GM04503 (cell line): ENCODE data around the gene LIN9.
"Not testable (repeated sequence)": the region's sequence is repeated elsewhere in the genome, so short reads cannot be mapped to it uniquely, and the experiment has no call there.

Experiments used
- DNase-seq: peaks from one replicate; pipeline ENCODE4 v3.0.0-alpha.2; 2012; ENCODE audit warnings: low read depth

LIN9 gene

GRCh38 chr1:226274138-226274537 lies 34.8 kb downstream of the LIN9 start:
- no peak for DNase-seq

DNA sequence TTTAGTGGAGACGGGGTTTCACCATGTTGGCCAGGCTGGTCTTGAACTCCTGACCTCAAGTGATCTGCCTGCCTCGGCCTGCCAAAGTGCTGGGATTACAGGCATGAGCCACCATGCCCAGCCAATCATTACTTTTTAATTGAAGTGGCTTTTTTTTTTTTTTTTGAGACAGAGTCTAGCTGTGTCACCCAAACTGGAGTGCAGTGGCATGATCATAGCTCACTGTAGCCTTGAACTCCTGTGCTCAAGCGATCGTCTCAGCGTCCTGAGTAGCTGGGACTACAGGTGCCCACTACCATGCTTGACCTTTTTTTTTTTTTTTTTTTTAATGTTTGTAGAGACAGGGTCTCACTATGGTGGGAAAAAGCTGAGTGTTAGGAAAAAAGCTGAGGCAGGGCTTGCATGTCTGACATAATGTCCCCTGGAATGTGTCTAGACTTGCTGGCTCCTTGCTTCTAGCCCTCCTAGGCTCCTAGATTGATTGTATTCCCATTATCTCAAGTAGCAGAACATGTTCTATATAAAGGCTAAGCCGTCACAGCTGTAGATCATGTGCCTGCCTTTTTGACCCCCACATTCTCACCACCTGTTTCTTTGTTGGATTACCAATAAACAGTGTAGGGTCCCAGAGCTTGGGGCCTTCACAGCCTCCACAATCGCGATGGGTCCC lies 36.6 kb downstream of the LIN9 start:
- DNase-seq, result not testable (repeated sequence)

- DNase-seq, result peak; percentile 49
Observed at GRCh38 chr1:226268421-226269124, 40.4 kb downstream of the LIN9 start.

GRCh38 chr1:226261818-226262217 lies 47.1 kb downstream of the LIN9 start:
- no peak for DNase-seq

GRCh38 chr1:226255380-226255779 lies 53.6 kb downstream of the LIN9 start:
- no peak for DNase-seq

GRCh38 chr1:226253933-226254332 lies 55.0 kb downstream of the LIN9 start:
- no peak for DNase-seq

DNA sequence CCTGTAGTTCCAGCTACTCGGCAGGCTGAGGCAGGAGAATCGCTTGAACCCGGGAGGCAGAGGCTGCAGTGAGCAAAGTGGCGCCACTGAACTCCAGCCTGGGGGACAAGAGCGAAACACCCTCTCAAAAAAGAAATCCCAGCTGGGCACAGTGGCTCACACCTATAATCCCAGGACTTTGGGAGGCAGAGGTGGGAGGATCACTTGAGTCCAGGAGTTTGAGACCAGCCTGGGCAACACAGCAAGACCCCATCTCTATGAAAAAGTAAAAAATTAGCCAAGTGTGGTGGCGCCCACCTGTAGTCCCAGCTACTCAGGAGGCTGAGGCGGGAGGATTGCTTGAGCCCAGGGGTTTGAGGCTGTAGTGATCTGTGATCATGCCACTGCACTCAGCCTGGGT lies 56.1 kb downstream of the LIN9 start:
- not testable (repeated sequence) for DNase-seq

DNA sequence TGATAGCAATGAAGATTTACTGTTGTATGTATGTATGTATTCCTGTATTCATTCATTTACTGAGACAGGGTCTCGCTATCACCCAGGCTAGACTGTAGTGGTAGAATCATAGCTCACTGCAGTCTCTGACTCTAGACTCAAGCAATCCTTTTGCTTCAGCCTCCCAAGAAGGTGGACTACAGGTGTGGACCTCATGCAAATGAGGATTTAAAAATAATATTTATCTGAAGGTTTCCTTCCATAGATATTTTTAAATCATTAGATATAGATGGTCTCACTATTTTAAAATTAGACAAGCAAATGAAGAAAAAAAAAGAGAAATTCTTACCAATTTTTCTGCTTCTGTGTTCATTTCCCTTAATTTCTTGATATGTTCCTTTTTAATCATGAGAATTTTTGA lies 58.5 kb downstream of the LIN9 start:
- no peak for DNase-seq

- no peak for DNase-seq
Observed at GRCh38 chr1:226248796-226249195, 60.2 kb downstream of the LIN9 start.

DNA sequence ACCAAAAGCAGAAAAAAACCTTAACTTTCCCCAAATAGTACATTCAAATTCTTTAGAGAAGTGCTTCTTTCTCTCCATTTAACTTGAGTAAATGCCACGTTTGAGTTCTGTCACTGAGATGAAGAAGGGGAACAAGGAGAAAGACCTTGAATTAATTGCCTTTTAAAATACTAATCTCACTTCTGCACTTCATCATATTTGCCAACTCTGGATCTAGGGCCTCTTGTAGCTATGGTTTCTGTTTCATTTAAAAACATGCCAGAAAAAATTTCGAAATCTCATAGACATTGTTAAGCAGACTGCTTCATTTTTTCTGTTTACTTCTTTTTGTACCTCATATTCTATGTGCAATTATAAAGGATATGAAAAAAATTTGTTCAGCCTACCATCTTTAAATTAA lies 60.9 kb downstream of the LIN9 start:
- peak; percentile 23 for DNase-seq

GRCh38 chr1:226239421-226239820 lies 69.5 kb downstream of the LIN9 start:
- no peak for DNase-seq

- DNase-seq, result no peak
Observed at GRCh38 chr1:226236826-226237225, 72.1 kb downstream of the LIN9 start.

DNA sequence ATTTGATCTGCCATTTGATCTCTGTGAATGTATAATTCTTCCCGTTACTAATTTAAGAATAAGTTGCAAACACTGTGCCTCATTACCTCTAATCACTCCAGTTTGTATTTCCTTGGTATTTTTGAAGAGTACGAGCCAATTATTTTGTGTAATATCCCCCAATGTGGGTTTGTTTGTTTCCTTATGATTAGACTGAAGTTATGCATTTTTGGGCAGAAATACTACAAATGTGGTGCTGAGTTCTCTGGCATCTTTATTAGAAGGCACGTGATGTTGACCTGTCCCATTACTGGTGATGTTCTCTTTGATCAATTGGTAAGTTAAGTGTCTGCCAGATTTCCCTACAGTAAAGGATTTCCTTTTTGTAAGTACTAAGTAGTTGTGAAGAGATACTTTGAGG lies 75.2 kb downstream of the LIN9 start:
- DNase-seq, result no peak

- no peak for DNase-seq
Observed at GRCh38 chr1:226233293-226233692, 75.7 kb downstream of the LIN9 start.

DNA sequence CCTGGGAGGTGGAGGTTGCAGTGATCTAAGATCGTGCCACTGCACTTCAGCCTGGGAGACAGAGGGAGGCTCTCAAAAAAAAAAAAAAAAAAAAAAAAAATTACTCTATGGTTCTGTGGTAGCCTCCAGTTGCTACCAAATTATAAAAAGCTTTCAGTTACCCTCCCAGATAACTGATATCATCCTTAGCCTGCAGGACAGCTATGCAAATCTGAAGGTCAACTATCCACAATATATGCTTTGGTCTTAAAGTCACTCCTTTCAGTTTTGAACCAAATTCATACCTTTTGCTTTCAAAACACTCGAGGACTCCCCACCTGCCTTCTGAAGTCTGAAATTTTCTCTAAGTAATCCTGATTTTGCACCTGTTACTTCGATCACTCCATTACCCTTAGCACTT lies 82.4 kb downstream of the LIN9 start:
- DNase-seq, result no peak

DNA sequence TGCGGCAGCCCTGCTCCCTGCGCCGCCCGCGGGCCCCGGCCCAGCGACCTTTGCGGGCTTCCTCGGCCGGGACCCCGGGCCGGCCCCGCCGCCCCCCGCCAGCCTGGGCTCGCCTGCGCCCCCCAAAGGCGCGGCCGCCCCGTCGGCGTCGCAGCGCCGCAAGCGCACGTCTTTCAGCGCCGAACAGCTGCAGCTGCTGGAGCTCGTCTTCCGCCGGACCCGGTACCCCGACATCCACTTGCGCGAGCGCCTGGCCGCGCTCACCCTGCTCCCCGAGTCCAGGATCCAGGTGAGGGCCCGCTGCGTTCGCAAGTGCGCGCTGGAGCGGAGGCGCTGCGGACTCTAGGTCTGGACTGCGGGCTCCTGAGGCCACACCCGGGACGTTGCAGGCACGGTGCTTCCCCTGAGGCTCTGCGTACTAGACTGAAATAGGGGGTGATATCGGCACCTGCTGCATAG lies 85.1 kb downstream of the LIN9 start:
- DNase-seq, result no peak

- no peak for DNase-seq
Observed at GRCh38 chr1:226223157-226223785, 85.7 kb downstream of the LIN9 start, which contains the start of gene MIXL1. MIXL1 (plus strand) TSS chr1:226223664; CDS start chr1:226223682, 18 bp downstream.

DNA sequence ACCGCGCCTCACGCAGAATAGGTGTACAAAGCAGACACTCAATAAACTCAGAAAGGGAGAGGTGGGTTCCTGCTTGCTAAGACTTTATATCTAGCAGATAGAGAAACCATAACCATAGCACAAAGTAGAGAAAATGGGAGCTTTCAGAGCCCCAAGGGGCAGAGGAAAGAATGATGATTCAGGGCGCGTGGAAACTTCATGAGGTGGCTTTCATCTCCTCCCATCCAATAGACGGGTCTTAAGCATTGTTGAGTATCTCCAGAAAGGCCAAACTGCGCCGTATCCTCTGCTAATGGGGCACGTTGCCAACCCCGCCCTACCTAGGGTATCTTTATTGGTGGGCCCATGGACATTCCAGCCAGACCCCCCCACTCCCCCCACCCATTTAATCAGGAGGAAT lies 86.3 kb downstream of the LIN9 start:
- DNase-seq, result no peak

- DNase-seq, result no peak
Observed at GRCh38 chr1:226220473-226221189, 88.3 kb downstream of the LIN9 start.

DNA sequence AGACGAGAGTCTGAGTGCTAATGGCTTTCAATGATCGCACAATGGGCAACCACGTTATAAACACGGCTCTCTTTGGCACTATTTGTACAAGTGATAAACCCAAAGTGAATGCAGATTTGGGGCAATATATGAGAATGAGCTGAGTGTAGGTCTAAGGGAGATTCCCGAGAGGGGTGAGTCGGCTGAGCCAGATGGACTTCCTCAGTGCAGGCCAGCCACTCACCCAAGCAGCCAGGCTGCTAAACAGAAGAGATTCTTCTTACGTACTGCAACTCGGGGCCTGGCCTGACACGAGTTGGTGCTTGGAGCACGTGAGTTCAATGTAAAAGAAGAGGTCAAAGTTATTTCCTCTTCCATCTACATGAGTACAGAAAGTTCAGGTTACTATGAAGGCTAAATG lies 91.7 kb downstream of the LIN9 start:
- no peak for DNase-seq

DNA sequence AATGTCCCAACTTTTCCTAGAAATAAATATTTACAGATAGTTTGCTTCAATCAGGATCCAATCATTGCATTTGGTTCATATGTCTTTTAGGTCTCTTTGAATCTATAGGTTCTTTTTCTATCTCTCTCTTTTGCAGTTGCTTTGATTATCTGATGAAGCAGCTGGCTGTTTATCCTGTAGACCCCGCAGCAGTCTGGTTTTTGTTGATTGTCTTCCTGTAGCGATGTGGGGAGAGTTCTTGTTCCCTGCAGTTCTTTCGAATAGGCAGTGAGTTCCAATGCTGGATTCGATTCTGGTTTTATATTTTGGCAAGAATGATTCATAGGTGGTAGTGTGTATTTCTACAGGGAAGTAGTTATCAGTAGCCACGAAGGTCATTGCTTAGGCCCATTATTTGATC lies 92.9 kb downstream of the LIN9 start:
- DNase-seq, result no peak

DNA sequence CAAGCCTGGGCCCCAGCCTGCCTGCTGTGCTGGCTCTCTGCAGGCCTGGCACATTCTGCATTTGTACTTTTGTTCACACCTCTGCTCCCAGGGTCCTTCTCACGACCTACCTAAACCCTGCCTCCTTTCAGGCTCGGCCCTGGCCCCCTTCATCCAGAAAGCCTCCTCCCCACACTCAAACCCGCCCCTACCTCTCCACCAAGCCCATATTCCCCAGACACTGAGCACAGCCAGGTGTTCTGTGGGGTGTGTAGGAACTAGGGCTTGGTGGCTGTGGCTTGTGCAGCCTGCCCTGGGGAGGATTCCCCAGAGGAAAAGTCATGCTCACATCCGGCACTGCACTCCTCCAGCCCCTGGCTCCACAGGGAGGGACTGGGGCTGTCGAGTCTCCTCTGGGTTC lies 93.7 kb downstream of the LIN9 start:
- no peak for DNase-seq

GRCh38 chr1:226212545-226212944 lies 96.4 kb downstream of the LIN9 start:
- no peak for DNase-seq
